ENCODE data around the gene EPHB2.

Gene EPHB2

DNA sequence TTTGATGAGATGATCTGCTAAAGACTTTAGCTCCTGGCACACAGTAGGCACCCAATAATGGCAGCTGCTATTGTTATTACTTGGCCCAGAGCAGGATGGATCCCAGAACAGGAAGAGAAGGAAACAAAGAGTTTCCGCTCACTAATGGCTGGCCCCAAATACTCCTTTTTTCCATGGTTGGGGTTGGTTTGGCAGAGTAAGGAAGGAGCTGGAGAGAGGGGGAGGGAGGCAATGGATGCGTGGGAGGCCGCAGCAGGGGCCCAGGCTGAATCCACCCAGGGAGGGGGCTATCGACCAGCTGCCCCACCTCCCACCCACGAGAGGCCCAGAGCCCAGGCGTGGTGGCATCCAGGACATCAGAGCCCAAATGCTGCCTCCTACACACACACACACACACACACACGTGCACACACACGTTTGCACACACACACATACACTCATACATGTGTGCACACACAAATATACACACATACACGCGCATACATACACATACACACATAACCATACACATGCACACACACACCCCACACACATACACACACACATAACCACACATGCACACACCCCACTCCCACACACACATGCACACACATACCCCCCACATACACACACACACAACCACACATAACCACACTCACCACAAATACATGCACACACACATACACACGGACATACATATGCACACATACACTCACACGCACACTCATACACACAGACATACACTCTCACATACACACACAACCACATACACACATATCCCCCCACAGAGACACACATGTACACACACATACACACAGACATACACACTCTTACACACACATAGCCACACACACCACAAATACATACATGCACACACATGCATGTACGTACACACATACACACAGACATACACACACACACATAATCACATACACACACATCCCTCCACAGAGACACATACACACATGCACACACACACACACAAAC, 32.4 kb upstream of the EPHB2 start:
- no peaks in the 10 kb centered on the region for H3K36me3 Mint-ChIP-seq (ENCODE audit: low read depth)
- no peak overlapping the region for H3K4me3 Mint-ChIP-seq
- no peak overlapping the region for H3K27ac Mint-ChIP-seq
- peaks cover 15% of the 10 kb centered on the region for H3K27me3 Mint-ChIP-seq (ENCODE audit: low read depth, poor library complexity)
- H3K9me3 Mint-ChIP-seq: no peaks in the 10 kb centered on the region
- TF ChIP-seq, protein P1, sequence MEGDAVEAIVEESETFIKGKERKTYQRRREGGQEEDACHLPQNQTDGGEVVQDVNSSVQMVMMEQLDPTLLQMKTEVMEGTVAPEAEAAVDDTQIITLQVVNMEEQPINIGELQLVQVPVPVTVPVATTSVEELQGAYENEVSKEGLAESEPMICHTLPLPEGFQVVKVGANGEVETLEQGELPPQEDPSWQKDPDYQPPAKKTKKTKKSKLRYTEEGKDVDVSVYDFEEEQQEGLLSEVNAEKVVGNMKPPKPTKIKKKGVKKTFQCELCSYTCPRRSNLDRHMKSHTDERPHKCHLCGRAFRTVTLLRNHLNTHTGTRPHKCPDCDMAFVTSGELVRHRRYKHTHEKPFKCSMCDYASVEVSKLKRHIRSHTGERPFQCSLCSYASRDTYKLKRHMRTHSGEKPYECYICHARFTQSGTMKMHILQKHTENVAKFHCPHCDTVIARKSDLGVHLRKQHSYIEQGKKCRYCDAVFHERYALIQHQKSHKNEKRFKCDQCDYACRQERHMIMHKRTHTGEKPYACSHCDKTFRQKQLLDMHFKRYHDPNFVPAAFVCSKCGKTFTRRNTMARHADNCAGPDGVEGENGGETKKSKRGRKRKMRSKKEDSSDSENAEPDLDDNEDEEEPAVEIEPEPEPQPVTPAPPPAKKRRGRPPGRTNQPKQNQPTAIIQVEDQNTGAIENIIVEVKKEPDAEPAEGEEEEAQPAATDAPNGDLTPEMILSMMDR (IDR thresholded peaks at IDR 0.05): no peak
- DNase-seq: no peak
- H3K4me1 Mint-ChIP-seq: peaks cover 21% of the 10 kb centered on the region

DNA sequence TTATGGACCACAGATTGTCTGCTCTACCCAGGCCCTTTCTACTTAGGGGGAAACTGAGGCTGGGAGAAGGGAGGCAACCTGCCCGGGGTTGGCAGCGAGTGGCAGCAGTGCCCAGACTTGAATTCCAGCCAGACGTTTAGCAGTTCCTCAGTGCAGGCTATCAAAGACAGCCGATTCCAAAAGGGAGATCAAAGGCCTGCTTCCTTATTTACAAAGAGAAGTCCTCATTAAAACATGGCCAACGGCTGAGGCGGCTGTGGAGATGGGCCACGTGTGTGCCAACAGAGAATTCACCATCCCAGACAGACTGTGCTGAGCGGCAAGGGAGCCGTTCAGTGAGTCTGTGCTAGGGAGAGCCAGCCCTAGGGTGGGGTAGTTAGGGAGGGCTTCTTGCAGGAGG, 29.9 kb upstream of the EPHB2 start:
- no peaks in the 10 kb centered on the region for H3K9me3 Mint-ChIP-seq
- H3K4me1 Mint-ChIP-seq: peaks cover 31% of the 10 kb centered on the region
- DNase-seq: no peak
- H3K36me3 Mint-ChIP-seq (ENCODE audit: low read depth): no peaks in the 10 kb centered on the region
- no peak overlapping the region for H3K27ac Mint-ChIP-seq
- TF ChIP-seq, protein P1 (IDR thresholded peaks at IDR 0.05): no peak
- peaks cover 14% of the 10 kb centered on the region for H3K27me3 Mint-ChIP-seq (ENCODE audit: low read depth, poor library complexity)
- no peak overlapping the region for H3K4me3 Mint-ChIP-seq

DNA sequence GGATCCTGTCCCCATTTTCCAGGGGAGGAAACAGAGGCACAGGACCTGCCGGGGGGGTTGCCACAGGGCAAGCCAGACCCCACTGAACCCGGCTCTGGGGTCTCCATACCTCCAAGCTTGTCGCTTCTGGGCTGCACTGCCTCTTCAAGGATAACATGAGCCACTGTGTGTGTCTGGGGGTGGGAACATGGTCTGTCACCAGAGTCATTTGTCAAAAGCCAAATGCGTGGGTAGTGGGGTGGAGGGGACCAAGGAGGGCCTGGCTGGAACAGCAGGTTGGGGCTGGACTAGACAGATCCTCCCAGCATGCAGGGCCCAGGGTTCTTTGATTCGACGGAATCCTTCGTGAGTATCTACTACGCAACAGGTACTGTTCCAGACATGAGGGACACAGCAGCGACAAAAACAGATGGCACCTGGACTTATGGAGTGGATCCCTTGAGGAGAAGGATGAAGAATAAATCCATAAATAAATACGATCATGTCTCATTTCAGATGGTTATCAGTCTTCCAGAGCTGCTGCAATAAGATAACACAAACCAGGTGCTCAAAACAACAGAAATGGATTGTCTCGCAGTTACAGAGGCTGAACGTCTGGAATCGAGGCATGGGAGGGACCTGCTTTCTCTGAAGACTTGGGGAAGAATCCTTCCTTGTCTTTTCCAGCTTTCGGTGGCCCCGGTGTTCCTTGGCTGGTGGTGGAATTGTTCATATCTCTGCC, 28.9 kb upstream of the EPHB2 start:
- peaks cover 9% of the 10 kb centered on the region for H3K27me3 Mint-ChIP-seq (ENCODE audit: low read depth, poor library complexity)
- peaks cover 33% of the 10 kb centered on the region for H3K4me1 Mint-ChIP-seq
- no peaks in the 10 kb centered on the region for H3K9me3 Mint-ChIP-seq
- H3K36me3 Mint-ChIP-seq (ENCODE audit: low read depth): no peaks in the 10 kb centered on the region
- H3K27ac Mint-ChIP-seq: no peak overlapping the region
- no peak overlapping the region for H3K4me3 Mint-ChIP-seq
- DNase-seq: no peak
- TF ChIP-seq, protein P1 (IDR thresholded peaks at IDR 0.05): no peak

DNA sequence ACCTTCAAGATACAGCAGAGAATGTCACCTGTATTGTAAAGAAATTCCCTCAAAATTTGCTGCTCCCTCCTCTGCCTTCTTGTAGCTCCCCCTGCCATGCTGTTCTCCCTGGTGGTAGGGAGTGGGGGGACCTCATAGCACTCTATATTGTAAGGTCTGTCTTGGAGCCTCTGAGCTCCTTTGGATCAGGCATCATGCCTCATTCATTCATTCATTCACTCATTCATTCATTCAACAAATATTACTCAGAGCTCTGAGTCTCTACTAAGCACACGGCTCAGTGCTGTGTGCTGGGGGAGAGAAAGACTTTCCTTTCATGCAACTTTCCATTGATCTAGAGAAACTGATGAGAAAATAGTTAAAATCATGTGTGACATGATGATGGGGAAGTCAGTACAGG, 27.1 kb upstream of the EPHB2 start:
- Mint-ChIP-seq H3K9me3 (no peaks in the 10 kb centered on the region), H3K36me3 (ENCODE audit: low read depth) (no peaks in the 10 kb centered on the region), H3K4me3 (no peak overlapping the region), H3K4me1 (peaks cover 46% of the 10 kb centered on the region), H3K27ac (no peak overlapping the region), H3K27me3 (ENCODE audit: low read depth, poor library complexity) (peaks cover 14% of the 10 kb centered on the region)
- DNase-seq: no peak
- TF ChIP-seq, protein P1 (IDR thresholded peaks at IDR 0.05): no peak

DNA sequence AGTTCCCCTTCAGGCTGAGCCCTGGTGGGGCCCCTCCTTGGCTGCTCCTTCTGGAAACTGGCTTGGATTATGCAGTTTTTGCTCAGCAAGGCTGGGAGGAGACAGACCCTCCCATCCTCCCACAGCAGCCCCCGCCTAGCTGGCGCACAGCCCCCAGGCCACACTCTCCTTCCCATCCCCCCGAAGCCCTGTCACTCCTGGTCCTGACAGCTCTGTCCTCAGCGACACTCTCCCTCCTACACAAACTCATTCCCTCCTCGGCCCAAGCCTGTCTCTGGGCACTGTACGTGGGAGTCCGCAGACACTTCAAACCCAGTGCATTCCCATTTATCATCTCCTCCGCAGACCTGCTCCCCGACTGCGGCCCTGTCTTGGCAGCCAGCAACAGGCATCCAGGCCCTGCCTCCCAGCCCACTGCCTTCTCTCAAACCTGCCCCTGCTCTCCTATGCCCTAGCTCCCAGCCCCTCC, 25.0 kb upstream of the EPHB2 start:
- DNase-seq: peak; percentile 53
- Mint-ChIP-seq H3K4me3 (peak overlapping the region; percentile 51), H3K9me3 (no peaks in the 10 kb centered on the region), H3K36me3 (ENCODE audit: low read depth) (no peaks in the 10 kb centered on the region), H3K27ac (peak overlapping the region; percentile 86), H3K27me3 (ENCODE audit: low read depth, poor library complexity) (peaks cover 14% of the 10 kb centered on the region), H3K4me1 (peaks cover 56% of the 10 kb centered on the region)
- TF ChIP-seq, protein P1 (IDR thresholded peaks at IDR 0.05): no peak

All from nephron progenitor cell (in vitro differentiated cells).